GM12878 (cell line): ENCODE measurements around the gene SLC39A2. TPM values are rescaled to one million over a fixed set of nuclear protein-coding genes. Genes with fewer than 3 reads are reported as not detected.

ENCODE experiments used
- CEBPZ ChIP-seq: fragments of 150-350 bp; IDR thresholded peaks from 2 replicates; pipeline ENCODE4 v1.6.1; 2016; ENCODE audit warnings: low read depth, low read length
- CREM ChIP-seq: IDR thresholded peaks from 2 replicates; pipeline ENCODE4 v1.6.1; 2014; ENCODE audit warnings: antibody characterized with exemption, low read depth
- EGR1 ChIP-seq, 2 experiments: IDR thresholded peaks; 1 replicate in 1 of 2; 2 replicates in 1 of 2; pipeline ENCODE4 v1.6.1; 2011 to 2012; ENCODE audit warnings: low read depth in 2 of 2, low read length in 2 of 2, borderline replicate concordance in 1 of 2, mild to moderate bottlenecking in 1 of 2, moderate library complexity in 1 of 2
- ETV6 ChIP-seq, 2 experiments: fragments of 450-650 bp in 1 of 2; IDR thresholded peaks in 1 of 2; conservative IDR thresholded peaks in 1 of 2; 2 replicates each; pipeline ENCODE4 v1.6.1; 2014; ENCODE audit warnings: antibody characterized with exemption in 1 of 2, borderline replicate concordance in 1 of 2, low read depth in 1 of 2, mild to moderate bottlenecking in 1 of 2, moderate library complexity in 1 of 2
- ZNF217 ChIP-seq: fragments of 450-650 bp; IDR thresholded peaks from 2 replicates; pipeline ENCODE4 v1.6.1; 2017; ENCODE audit warnings: antibody characterized with exemption, mild to moderate bottlenecking
- polyA plus RNA-seq, 11 experiments: library from polyadenylated mRNA; depleted of rRNA in 4 of 11; unstranded in 6 of 11; stranded (reverse) in 5 of 11; fragments of >200 nt; fragmentation: Nextera tagmentation in 4 of 11; fragmentation: Illumina TruSeq in 1 of 11; extraction: Ambion mirVana in 4 of 11; extraction: Trizol in 1 of 11; gene quantifications; 1 replicate in 1 of 11; 2 replicates in 10 of 11; pipeline versions ENCODE4 v1.2.1 to v1.2.3, GENCODE V29; 2011 to 2016; ENCODE audit warnings: inconsistent platforms in 2 of 11, missing spikeins in 2 of 11, low read depth in 1 of 11
- total RNA-seq, 4 experiments: library from RNA; depleted of rRNA in 3 of 4; stranded (reverse); fragments of >200 nt in 3 of 4; fragmentation: Illumina TruSeq in 1 of 4; extraction: Trizol in 1 of 4; gene quantifications; 2 replicates each; pipeline versions ENCODE4 v1.2.1 to v1.2.3, GENCODE V29; 2013 to 2021
- TF ChIP-seq, protein P1 (sequence below): IDR thresholded peaks from 2 replicates; pipeline ENCODE4 v1.6.1; 2012; ENCODE audit warnings: mild to moderate bottlenecking, low read depth, low read length
- TF ChIP-seq, protein P2 (sequence below): IDR thresholded peaks from 2 replicates; pipeline ENCODE4 v1.6.1; 2012; ENCODE audit warnings: improper control_type of control experiment, low read depth, low read length; ENCODE audit not compliant: insufficient replicate concordance

SLC39A2 gene
- total and polyA plus RNA-seq, 10 of the 15 experiments (the other 5 are each of a cell fraction or from before 2014, with no cell fraction given) = 0.06 to 0.14 (median 0.11) TPM; not detected in 6

- TF ChIP-seq, protein P1, sequence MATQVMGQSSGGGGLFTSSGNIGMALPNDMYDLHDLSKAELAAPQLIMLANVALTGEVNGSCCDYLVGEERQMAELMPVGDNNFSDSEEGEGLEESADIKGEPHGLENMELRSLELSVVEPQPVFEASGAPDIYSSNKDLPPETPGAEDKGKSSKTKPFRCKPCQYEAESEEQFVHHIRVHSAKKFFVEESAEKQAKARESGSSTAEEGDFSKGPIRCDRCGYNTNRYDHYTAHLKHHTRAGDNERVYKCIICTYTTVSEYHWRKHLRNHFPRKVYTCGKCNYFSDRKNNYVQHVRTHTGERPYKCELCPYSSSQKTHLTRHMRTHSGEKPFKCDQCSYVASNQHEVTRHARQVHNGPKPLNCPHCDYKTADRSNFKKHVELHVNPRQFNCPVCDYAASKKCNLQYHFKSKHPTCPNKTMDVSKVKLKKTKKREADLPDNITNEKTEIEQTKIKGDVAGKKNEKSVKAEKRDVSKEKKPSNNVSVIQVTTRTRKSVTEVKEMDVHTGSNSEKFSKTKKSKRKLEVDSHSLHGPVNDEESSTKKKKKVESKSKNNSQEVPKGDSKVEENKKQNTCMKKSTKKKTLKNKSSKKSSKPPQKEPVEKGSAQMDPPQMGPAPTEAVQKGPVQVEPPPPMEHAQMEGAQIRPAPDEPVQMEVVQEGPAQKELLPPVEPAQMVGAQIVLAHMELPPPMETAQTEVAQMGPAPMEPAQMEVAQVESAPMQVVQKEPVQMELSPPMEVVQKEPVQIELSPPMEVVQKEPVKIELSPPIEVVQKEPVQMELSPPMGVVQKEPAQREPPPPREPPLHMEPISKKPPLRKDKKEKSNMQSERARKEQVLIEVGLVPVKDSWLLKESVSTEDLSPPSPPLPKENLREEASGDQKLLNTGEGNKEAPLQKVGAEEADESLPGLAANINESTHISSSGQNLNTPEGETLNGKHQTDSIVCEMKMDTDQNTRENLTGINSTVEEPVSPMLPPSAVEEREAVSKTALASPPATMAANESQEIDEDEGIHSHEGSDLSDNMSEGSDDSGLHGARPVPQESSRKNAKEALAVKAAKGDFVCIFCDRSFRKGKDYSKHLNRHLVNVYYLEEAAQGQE = no peak
- no peak for TF ChIP-seq CEBPZ
- no peak for TF ChIP-seq CREM
- no peak for TF ChIP-seq EGR1 (IDR thresholded peaks at IDR 0.05; ENCODE audit: borderline replicate concordance in 1 of 2, low read depth in 2 of 2, low read length in 2 of 2)
- no peak for TF ChIP-seq ETV6 (conservative IDR thresholded peaks at IDR 0.05 in 1 of 2, IDR thresholded peaks at IDR 0.05 in 1 of 2; ENCODE audit: borderline replicate concordance in 1 of 2, low read depth in 1 of 2)
- TF ChIP-seq, protein P2, sequence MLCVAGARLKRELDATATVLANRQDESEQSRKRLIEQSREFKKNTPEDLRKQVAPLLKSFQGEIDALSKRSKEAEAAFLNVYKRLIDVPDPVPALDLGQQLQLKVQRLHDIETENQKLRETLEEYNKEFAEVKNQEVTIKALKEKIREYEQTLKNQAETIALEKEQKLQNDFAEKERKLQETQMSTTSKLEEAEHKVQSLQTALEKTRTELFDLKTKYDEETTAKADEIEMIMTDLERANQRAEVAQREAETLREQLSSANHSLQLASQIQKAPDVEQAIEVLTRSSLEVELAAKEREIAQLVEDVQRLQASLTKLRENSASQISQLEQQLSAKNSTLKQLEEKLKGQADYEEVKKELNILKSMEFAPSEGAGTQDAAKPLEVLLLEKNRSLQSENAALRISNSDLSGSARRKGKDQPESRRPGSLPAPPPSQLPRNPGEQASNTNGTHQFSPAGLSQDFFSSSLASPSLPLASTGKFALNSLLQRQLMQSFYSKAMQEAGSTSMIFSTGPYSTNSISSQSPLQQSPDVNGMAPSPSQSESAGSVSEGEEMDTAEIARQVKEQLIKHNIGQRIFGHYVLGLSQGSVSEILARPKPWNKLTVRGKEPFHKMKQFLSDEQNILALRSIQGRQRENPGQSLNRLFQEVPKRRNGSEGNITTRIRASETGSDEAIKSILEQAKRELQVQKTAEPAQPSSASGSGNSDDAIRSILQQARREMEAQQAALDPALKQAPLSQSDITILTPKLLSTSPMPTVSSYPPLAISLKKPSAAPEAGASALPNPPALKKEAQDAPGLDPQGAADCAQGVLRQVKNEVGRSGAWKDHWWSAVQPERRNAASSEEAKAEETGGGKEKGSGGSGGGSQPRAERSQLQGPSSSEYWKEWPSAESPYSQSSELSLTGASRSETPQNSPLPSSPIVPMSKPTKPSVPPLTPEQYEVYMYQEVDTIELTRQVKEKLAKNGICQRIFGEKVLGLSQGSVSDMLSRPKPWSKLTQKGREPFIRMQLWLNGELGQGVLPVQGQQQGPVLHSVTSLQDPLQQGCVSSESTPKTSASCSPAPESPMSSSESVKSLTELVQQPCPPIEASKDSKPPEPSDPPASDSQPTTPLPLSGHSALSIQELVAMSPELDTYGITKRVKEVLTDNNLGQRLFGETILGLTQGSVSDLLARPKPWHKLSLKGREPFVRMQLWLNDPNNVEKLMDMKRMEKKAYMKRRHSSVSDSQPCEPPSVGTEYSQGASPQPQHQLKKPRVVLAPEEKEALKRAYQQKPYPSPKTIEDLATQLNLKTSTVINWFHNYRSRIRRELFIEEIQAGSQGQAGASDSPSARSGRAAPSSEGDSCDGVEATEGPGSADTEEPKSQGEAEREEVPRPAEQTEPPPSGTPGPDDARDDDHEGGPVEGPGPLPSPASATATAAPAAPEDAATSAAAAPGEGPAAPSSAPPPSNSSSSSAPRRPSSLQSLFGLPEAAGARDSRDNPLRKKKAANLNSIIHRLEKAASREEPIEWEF = no peak
- TF ChIP-seq ZNF217 = no peak
These were observed 38.1 kb downstream of the SLC39A2 start (continued) for GRCh38 chr14:21037156-21037555.
